ENCODE results near the gene ANKFN1.

Gene ANKFN1

GRCh38 chr17:56130631-56131030 lies 22.6 kb upstream of the ANKFN1 start:
- Mint-ChIP-seq H3K4me3 (no peak overlapping the region), H3K27me3 (no peaks in the 10 kb centered on the region), H3K4me1 (ENCODE audit: low read depth) (no peaks in the 10 kb centered on the region), H3K36me3 (ENCODE audit: low read depth) (no peaks in the 10 kb centered on the region), H3K9me3 (no peaks in the 10 kb centered on the region), H3K27ac (no peak overlapping the region)
- intact Hi-C loops (cut with micrococcal nuclease): no loop called here

DNA sequence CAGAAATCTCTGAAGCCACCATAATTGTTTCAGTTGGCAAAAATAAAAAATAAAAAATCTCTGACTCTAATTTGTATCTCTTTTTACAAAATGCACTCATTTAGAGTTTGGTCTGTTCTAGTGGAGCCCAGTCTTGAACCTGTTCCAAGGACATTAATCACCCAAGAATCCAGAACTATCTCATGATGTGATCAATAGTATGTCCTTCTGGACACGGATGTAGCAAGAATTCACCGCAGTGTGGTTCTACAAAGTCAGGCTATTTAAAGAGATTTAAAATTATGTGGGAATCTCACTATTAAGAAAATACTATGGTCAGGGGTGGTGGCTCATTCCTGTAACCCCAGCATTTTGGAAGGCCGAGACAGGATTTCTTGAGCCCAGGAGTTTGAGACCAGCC lies 21.8 kb upstream of the ANKFN1 start:
- no peaks in the 10 kb centered on the region for H3K4me1 Mint-ChIP-seq (ENCODE audit: low read depth)
- intact Hi-C loops (cut with micrococcal nuclease): no loop called here

DNA sequence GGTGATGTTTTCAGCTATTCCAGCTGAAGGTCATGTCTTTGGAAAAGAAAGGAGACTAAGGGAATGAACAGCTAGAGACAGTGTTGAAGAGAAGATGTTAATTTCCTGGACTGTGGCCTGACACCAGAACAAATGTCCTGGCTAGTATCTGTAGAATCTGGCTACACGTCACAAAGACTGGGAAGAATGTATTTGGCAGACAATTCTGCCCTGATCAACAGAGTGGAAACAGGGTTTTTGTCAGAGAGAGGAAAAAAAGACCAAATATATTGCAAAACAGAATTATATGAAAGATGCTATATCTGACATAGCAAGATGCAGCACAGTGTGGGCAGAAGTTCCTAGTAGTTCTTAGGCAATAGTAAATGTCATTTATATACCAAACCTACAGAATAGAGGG lies 17.0 kb upstream of the ANKFN1 start:
- intact Hi-C loops (cut with micrococcal nuclease): no loop called here
- no peaks in the 10 kb centered on the region for H3K27me3 Mint-ChIP-seq
- no peaks in the 10 kb centered on the region for H3K9me3 Mint-ChIP-seq
- no peak overlapping the region for H3K4me3 Mint-ChIP-seq
- no peaks in the 10 kb centered on the region for H3K36me3 Mint-ChIP-seq (ENCODE audit: low read depth)
- no peak overlapping the region for H3K27ac Mint-ChIP-seq
- no peaks in the 10 kb centered on the region for H3K4me1 Mint-ChIP-seq (ENCODE audit: low read depth)

More for the DNA sequence above, 21.8 kb upstream of the ANKFN1 start:
- Mint-ChIP-seq H3K27ac (no peak overlapping the region), H3K4me3 (no peak overlapping the region), H3K27me3 (no peaks in the 10 kb centered on the region), H3K9me3 (no peaks in the 10 kb centered on the region), H3K36me3 (ENCODE audit: low read depth) (no peaks in the 10 kb centered on the region)

GRCh38 chr17:56141046-56141839 lies 12.0 kb upstream of the ANKFN1 start:
- intact Hi-C loops (cut with micrococcal nuclease): no loop called here
- Mint-ChIP-seq H3K36me3 (ENCODE audit: low read depth) (no peaks in the 10 kb centered on the region), H3K27ac (no peak overlapping the region), H3K4me3 (no peak overlapping the region), H3K27me3 (no peaks in the 10 kb centered on the region), H3K4me1 (ENCODE audit: low read depth) (no peaks in the 10 kb centered on the region), H3K9me3 (no peaks in the 10 kb centered on the region)

DNA sequence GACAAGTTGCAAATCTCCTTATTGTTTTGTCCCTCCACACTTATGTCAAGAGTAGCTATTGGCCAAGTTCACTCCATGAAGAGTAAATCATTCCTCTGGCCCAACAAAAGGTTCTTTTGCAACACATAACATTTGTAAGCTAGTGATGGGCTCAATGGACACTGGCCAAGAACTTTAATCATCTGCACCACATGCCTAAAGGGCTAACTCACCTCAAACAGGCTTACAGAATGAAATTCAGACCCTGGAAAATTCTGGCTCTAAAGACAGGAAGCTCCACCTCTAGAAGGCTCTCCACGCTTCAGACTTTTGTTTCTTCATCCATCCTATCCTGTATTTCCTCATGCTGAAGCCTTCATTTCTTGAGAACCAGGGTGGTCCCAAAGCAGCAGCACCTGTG lies 10.9 kb upstream of the ANKFN1 start:
- Mint-ChIP-seq H3K36me3 (ENCODE audit: low read depth) (no peaks in the 10 kb centered on the region), H3K4me3 (no peak overlapping the region), H3K4me1 (ENCODE audit: low read depth) (no peaks in the 10 kb centered on the region), H3K27me3 (no peaks in the 10 kb centered on the region), H3K27ac (no peak overlapping the region), H3K9me3 (no peaks in the 10 kb centered on the region)
- intact Hi-C loops (cut with micrococcal nuclease): no loop called here

- Mint-ChIP-seq H3K4me1 (ENCODE audit: low read depth) (no peaks in the 10 kb centered on the region), H3K4me3 (no peak overlapping the region), H3K9me3 (no peaks in the 10 kb centered on the region), H3K36me3 (ENCODE audit: low read depth) (no peaks in the 10 kb centered on the region), H3K27ac (no peak overlapping the region), H3K27me3 (no peaks in the 10 kb centered on the region)
- intact Hi-C loops (cut with micrococcal nuclease): no loop called here
These were observed 10.5 kb upstream of the ANKFN1 start for GRCh38 chr17:56142781-56143180.

- intact Hi-C loops (cut with micrococcal nuclease): no loop called here
- Mint-ChIP-seq H3K27me3 (no peaks in the 10 kb centered on the region), H3K36me3 (ENCODE audit: low read depth) (no peaks in the 10 kb centered on the region), H3K9me3 (no peaks in the 10 kb centered on the region), H3K4me1 (ENCODE audit: low read depth) (no peaks in the 10 kb centered on the region), H3K4me3 (no peak overlapping the region), H3K27ac (no peak overlapping the region)
These were observed 9.1 kb upstream of the ANKFN1 start for GRCh38 chr17:56144223-56144622.

DNA sequence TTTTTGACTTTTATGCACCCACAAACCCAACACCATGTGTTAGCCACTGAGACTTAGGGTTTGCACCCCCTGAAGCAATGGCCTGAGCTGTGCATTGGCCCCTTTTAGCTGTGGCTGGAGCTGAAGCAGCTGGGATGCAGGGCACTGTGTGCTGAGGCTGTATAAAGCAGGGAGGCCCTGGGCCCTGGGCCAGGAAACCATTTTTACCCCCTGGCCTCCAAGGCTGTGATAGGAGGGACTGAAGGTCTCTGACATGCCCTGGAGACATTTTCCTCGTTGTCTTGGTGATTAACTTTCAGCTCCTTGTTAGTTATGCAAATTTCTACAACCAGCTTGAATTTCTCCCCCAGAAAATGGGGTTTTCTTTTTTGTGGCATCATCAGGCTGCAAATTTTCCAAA lies 6.7 kb upstream of the ANKFN1 start:
- no peaks in the 10 kb centered on the region for H3K9me3 Mint-ChIP-seq
- H3K36me3 Mint-ChIP-seq (ENCODE audit: low read depth): no peaks in the 10 kb centered on the region
- H3K4me1 Mint-ChIP-seq (ENCODE audit: low read depth): no peaks in the 10 kb centered on the region
- H3K27ac Mint-ChIP-seq: no peak overlapping the region
- intact Hi-C loops (cut with micrococcal nuclease): no loop called here
- H3K4me3 Mint-ChIP-seq: no peak overlapping the region
- H3K27me3 Mint-ChIP-seq: no peaks in the 10 kb centered on the region

GRCh38 chr17:56148333-56148732 lies 4.9 kb upstream of the ANKFN1 start:
- no peak overlapping the region for H3K27ac Mint-ChIP-seq
- no peak overlapping the region for H3K4me3 Mint-ChIP-seq
- no peaks in the 10 kb centered on the region for H3K9me3 Mint-ChIP-seq
- no peaks in the 10 kb centered on the region for H3K36me3 Mint-ChIP-seq (ENCODE audit: low read depth)
- peaks cover 1% of the 10 kb centered on the region for H3K27me3 Mint-ChIP-seq
- intact Hi-C loops (cut with micrococcal nuclease): no loop called here
- H3K4me1 Mint-ChIP-seq (ENCODE audit: low read depth): no peaks in the 10 kb centered on the region

DNA sequence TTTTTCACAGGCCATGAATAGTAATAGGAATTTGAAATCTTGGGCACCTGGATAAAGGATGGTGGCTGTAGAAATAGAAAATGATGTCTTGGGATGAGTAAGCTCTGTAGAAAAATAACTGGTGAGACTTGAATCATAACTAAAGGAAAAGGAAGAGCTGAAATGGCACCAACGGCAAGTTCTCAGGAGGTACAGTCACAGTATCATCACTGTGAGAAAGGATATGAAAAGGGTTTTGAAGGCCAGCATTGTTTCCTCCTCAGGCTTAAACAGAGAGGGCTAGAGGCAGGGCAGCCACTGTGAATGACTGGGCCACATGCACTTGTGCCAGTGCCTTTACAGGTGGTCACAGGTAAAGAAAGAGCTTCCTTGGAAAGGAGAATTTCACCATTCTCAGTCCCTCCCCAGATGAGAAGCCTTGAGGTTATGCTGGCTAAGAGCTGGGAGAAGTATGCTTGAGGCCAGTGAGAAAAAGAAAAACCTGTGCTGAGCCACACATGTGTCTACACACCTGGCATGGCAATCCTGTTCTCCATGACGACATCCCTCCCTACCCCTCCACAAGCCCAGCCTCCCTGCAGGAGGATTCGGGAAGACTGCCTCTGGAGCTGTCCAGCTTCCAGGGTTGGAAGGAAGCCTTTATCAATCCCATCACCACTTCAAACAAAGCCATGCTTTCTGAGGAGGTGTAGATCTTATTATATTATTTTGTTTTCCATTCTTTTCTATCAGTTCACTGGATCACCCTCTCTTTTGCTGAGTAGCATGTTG lies 3.8 kb upstream of the ANKFN1 start:
- Mint-ChIP-seq H3K27me3 (peaks cover 1% of the 10 kb centered on the region), H3K9me3 (no peaks in the 10 kb centered on the region), H3K36me3 (ENCODE audit: low read depth) (no peaks in the 10 kb centered on the region)

GRCh38 chr17:56150649-56151048 lies 2.6 kb upstream of the ANKFN1 start:
- intact Hi-C loops (cut with micrococcal nuclease): no loop called here
- no peak overlapping the region for H3K4me3 Mint-ChIP-seq
- H3K4me1 Mint-ChIP-seq (ENCODE audit: low read depth): peaks cover 10% of the 10 kb centered on the region
- no peak overlapping the region for H3K27ac Mint-ChIP-seq
- H3K27me3 Mint-ChIP-seq: peaks cover 1% of the 10 kb centered on the region
- no peaks in the 10 kb centered on the region for H3K36me3 Mint-ChIP-seq (ENCODE audit: low read depth)
- no peaks in the 10 kb centered on the region for H3K9me3 Mint-ChIP-seq

More for the DNA sequence above, 3.8 kb upstream of the ANKFN1 start:
- Mint-ChIP-seq H3K4me3 (no peak overlapping the region), H3K4me1 (ENCODE audit: low read depth) (peaks cover 6% of the 10 kb centered on the region), H3K27ac (no peak overlapping the region)
- intact Hi-C loops (cut with micrococcal nuclease): no loop called here

GRCh38 chr17:56157845-56158244 lies 4.6 kb downstream of the ANKFN1 start:
- Mint-ChIP-seq H3K27me3 (peaks cover 1% of the 10 kb centered on the region), H3K36me3 (ENCODE audit: low read depth) (no peaks in the 10 kb centered on the region), H3K9me3 (no peaks in the 10 kb centered on the region), H3K27ac (no peak overlapping the region), H3K4me3 (no peak overlapping the region), H3K4me1 (ENCODE audit: low read depth) (peaks cover 45% of the 10 kb centered on the region)
- intact Hi-C loops (cut with micrococcal nuclease): no loop called here

DNA sequence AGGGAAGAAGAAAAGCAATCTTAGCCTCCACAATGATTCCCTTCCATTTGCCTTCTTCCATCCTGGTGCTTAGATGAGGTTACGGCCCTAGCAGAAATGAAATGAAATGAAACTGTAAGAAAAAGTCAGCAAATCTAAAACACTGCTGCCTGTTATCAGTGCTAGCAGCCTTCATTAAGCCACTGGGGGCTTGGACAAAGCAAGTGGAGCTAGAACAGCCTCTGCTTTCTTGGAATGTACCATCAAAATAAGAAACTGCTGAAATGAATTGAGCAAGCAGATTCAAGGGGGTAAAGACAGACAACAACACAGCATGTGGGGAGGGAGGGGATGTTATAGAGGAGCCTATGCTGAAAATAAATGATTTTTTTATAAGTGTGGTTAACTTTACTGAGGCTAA lies 5.1 kb downstream of the ANKFN1 start:
- Mint-ChIP-seq H3K9me3 (no peaks in the 10 kb centered on the region), H3K4me1 (ENCODE audit: low read depth) (peaks cover 45% of the 10 kb centered on the region), H3K27ac (peak overlapping the region; percentile 41), H3K27me3 (no peaks in the 10 kb centered on the region), H3K36me3 (ENCODE audit: low read depth) (no peaks in the 10 kb centered on the region), H3K4me3 (no peak overlapping the region)
- intact Hi-C loops (cut with micrococcal nuclease): no loop called here

DNA sequence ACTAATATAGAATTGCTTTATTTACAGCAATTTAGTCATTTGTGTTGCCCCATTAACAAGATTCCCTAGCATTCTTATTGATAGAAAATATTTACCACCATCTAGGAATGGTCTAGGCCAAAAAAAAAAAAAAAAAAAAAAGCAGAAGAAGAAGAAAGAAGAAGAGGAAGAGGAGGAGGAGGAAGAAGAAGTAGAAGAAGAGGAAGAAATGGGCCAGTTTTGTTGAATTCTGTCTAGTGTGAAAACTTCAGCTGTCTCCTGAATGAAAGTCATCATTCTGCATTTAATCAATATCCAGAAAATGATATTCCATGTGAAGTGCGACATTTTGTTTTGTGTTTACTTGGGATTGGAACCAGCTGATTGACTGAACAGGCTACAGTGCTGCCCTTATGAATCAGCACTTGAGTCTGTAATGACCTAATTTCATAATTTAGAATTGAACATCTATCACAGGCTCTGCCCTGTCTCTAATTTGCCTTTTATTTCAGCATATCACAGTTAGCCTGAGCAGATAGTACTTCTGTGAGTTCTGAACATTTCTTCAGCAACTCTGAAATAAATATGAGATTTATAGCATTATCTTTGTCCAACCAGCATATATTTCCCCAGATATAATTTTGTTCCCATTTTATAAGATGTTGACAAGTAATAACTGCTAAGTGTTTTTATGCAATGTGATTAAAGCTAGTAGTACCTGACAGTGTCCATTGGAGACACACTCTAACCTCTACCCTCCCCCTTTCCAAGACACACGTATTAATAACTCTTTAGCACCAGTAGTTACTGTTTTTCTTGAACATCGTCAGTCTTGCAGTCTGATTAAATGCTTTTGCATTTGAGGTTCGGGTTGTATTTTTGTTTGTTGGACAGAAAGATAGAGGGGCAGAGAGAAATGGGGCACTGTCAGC lies 5.9 kb downstream of the ANKFN1 start:
- H3K27ac Mint-ChIP-seq: peak overlapping the region; percentile 41
- intact Hi-C loops (cut with micrococcal nuclease): no loop called here

More for the DNA sequence above, 5.9 kb downstream of the ANKFN1 start:
- Mint-ChIP-seq H3K36me3 (ENCODE audit: low read depth) (no peaks in the 10 kb centered on the region), H3K4me1 (ENCODE audit: low read depth) (peaks cover 38% of the 10 kb centered on the region), H3K9me3 (no peaks in the 10 kb centered on the region), H3K4me3 (no peak overlapping the region), H3K27me3 (no peaks in the 10 kb centered on the region)
